ENCODE results near the gene TCFL5. TPM values are rescaled to one million over a fixed set of nuclear protein-coding genes. Genes with fewer than 3 reads are reported as not detected.
A peak's percentile ranks its signal among the peaks of the same experiment; 100 is the strongest.

Gene TCFL5
- total and polyA plus RNA-seq, 10 of the 15 experiments (the other 5 are each of a cell fraction or from before 2014, with no cell fraction given): 0.48 to 8.1 (median 3.8) TPM

DNA sequence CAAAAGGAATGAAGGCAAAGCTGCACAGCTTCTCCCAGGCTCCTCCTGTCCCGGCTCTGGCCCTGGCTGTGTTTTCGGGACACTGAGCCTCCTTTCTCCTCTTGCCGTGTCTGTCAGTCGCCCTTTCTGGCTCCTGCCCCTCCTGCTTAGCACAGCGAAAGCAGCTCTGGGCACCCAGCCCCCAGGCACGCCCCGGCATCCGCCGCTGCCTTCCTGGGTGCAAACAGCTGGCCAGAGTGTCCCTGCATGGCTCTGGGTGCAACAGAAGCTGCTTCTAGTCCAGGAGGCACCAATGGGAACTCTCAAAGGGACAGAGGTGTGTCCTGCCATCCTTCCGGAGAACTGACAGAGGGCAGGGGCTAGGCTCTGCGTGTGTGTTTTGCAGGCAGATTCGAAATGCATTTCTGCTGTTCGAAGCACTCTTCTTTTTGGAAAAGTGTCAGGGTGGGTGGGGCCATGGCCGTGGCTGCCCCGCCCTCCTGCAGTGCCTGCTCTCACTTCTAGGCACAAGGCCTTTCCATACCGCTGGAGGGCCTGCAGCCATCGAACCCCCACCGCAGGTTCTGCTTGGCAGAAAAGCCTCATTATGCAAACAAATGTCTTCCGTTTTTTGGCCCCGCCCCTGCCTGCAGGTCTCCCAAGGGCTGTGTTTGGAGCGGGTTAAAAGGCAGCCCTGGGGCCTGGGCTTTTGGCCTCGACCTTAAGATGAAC is 29.3 kb downstream of the TCFL5 start:
- in situ Hi-C loops (cut with MboI) (no loop called here), intact Hi-C loops (cut with micrococcal nuclease; ENCODE audit: unreplicated experiment) (no loop called here)
- Histone ChIP-seq H2AFZ (ENCODE audit: control insufficient read depth, low read depth, low read length) (peak overlapping the region; percentile 75), H3K9me3 (replicated peaks; ENCODE audit: control insufficient read depth, insufficient read depth, low read length) (no peaks in the 10 kb centered on the region), H3K4me2 (ENCODE audit: control insufficient read depth, insufficient read depth) (peak overlapping the region; percentile 66), H3K27ac (ENCODE audit: control insufficient read depth, insufficient read depth) (no peak overlapping the region), H3K79me2 (ENCODE audit: control insufficient read depth, insufficient read depth, low read length) (no peaks in the 10 kb centered on the region), H3K27me3 (replicated peaks in 1 of 2; ENCODE audit: control insufficient read depth in 2 of 2, insufficient read depth in 2 of 2, low read length in 1 of 2) (peaks cover 0 to 3% of the 10 kb centered on the region in 2 experiments; a peak in 2 of 4 replicates), H4K20me1 (ENCODE audit: control insufficient read depth, insufficient read depth) (no peaks in the 10 kb centered on the region), H3K36me3 (ENCODE audit: control insufficient read depth in 2 of 2, insufficient read depth in 2 of 2, low read length in 1 of 2) (no peaks in the 10 kb centered on the region), H3K4me3 (no peak overlapping the region), H3K9ac (ENCODE audit: control insufficient read depth, insufficient read depth, low read length) (peak overlapping the region; percentile 35; the same call in 1 of the 2 replicates), H3K4me1 (ENCODE audit: control insufficient read depth, insufficient read depth, low read length) (peaks cover 14% of the 10 kb centered on the region)
- 33% methylated on average over 22 of the region's 22 CpGs for WGBS (ENCODE audit: insufficient coverage, insufficient replicate concordance, low lambda C conversion rate, missing lambda C conversion rate)
- RAD21 ChIA-PET (ENCODE audit: unreplicated experiment): interaction anchor here (0.8 to 0.9 kb wide), 2 partner anchors 10 to 177 kb away, joined by 3 read pairs; no protein-coding TSS in a partner anchor
- peak; percentile 57 for DNase-seq (ENCODE audit: low read depth, low spot score)
- peak; percentile 93 for FAIRE-seq
- no TSS peak for BruUV-seq (replicated peaks)
- peak; percentile 94 for ATAC-seq
- SMC1A ChIA-PET (ENCODE audit: uncharacterized antibody, unreplicated experiment): interaction anchor here (0.8 to 0.9 kb wide), 3 partner anchors 17 to 122 kb away, joined by 3 to 4 read pairs (median 3); no protein-coding TSS in a partner anchor
- TF ChIP-seq, protein P1, sequence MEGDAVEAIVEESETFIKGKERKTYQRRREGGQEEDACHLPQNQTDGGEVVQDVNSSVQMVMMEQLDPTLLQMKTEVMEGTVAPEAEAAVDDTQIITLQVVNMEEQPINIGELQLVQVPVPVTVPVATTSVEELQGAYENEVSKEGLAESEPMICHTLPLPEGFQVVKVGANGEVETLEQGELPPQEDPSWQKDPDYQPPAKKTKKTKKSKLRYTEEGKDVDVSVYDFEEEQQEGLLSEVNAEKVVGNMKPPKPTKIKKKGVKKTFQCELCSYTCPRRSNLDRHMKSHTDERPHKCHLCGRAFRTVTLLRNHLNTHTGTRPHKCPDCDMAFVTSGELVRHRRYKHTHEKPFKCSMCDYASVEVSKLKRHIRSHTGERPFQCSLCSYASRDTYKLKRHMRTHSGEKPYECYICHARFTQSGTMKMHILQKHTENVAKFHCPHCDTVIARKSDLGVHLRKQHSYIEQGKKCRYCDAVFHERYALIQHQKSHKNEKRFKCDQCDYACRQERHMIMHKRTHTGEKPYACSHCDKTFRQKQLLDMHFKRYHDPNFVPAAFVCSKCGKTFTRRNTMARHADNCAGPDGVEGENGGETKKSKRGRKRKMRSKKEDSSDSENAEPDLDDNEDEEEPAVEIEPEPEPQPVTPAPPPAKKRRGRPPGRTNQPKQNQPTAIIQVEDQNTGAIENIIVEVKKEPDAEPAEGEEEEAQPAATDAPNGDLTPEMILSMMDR (IDR thresholded peaks at IDR 0.05 in 2 of 3, conservative IDR thresholded peaks at IDR 0.05 in 1 of 3; ENCODE audit: control insufficient read depth in 2 of 3, extremely low read depth in 1 of 3, insufficient read depth in 1 of 3, low read depth in 3 of 3, low read length in 3 of 3): peak in 2 of 3 experiments; percentile 4 to 21; a peak in 1 of 6 replicates
- peak; percentile 32; the same call in 1 of the 2 replicates for TF ChIP-seq SPI1 (IDR thresholded peaks at IDR 0.05; ENCODE audit: borderline replicate concordance, insufficient read depth, low read depth, low read length)
- TF ChIP-seq, protein P2, sequence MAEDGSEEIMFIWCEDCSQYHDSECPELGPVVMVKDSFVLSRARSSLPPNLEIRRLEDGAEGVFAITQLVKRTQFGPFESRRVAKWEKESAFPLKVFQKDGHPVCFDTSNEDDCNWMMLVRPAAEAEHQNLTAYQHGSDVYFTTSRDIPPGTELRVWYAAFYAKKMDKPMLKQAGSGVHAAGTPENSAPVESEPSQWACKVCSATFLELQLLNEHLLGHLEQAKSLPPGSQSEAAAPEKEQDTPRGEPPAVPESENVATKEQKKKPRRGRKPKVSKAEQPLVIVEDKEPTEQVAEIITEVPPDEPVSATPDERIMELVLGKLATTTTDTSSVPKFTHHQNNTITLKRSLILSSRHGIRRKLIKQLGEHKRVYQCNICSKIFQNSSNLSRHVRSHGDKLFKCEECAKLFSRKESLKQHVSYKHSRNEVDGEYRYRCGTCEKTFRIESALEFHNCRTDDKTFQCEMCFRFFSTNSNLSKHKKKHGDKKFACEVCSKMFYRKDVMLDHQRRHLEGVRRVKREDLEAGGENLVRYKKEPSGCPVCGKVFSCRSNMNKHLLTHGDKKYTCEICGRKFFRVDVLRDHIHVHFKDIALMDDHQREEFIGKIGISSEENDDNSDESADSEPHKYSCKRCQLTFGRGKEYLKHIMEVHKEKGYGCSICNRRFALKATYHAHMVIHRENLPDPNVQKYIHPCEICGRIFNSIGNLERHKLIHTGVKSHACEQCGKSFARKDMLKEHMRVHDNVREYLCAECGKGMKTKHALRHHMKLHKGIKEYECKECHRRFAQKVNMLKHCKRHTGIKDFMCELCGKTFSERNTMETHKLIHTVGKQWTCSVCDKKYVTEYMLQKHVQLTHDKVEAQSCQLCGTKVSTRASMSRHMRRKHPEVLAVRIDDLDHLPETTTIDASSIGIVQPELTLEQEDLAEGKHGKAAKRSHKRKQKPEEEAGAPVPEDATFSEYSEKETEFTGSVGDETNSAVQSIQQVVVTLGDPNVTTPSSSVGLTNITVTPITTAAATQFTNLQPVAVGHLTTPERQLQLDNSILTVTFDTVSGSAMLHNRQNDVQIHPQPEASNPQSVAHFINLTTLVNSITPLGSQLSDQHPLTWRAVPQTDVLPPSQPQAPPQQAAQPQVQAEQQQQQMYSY (CRISPR knock-in tag; IDR thresholded peaks at IDR 0.05): no peak
- peak; percentile 16; the same call in 1 of the 2 replicates for TF ChIP-seq RUNX3 (IDR thresholded peaks at IDR 0.05; ENCODE audit: low read length)
- TF ChIP-seq POU2F2 (IDR thresholded peaks at IDR 0.05; ENCODE audit: borderline replicate concordance, low read depth, low read length): peak; percentile 90; the same call in 2 of the 3 replicates
- POLR2A ChIA-PET: no interaction called here
- CTCF ChIA-PET: interaction anchor here (1.0 to 2.1 kb wide), 4 partner anchors 10 to 530 kb away, joined by 3 to 9 read pairs (median 3); partner anchors contain the start of gene TCFL5
